GM19438 (cell line): ENCODE measurements around the gene MICAL2.

Experiments used
- ATAC-seq: cut with Tn5 transposase; IDR thresholded peaks from one replicate; pipeline ENCODE4 v1.9.1; 2021; ENCODE audit warnings: low read depth; ENCODE audit not compliant: unreplicated experiment

The MICAL2 gene, protein sequence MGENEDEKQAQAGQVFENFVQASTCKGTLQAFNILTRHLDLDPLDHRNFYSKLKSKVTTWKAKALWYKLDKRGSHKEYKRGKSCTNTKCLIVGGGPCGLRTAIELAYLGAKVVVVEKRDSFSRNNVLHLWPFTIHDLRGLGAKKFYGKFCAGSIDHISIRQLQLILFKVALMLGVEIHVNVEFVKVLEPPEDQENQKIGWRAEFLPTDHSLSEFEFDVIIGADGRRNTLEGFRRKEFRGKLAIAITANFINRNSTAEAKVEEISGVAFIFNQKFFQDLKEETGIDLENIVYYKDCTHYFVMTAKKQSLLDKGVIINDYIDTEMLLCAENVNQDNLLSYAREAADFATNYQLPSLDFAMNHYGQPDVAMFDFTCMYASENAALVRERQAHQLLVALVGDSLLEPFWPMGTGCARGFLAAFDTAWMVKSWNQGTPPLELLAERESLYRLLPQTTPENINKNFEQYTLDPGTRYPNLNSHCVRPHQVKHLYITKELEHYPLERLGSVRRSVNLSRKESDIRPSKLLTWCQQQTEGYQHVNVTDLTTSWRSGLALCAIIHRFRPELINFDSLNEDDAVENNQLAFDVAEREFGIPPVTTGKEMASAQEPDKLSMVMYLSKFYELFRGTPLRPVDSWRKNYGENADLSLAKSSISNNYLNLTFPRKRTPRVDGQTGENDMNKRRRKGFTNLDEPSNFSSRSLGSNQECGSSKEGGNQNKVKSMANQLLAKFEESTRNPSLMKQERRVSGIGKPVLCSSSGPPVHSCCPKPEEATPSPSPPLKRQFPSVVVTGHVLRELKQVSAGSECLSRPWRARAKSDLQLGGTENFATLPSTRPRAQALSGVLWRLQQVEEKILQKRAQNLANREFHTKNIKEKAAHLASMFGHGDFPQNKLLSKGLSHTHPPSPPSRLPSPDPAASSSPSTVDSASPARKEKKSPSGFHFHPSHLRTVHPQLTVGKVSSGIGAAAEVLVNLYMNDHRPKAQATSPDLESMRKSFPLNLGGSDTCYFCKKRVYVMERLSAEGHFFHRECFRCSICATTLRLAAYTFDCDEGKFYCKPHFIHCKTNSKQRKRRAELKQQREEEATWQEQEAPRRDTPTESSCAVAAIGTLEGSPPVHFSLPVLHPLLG

DNA sequence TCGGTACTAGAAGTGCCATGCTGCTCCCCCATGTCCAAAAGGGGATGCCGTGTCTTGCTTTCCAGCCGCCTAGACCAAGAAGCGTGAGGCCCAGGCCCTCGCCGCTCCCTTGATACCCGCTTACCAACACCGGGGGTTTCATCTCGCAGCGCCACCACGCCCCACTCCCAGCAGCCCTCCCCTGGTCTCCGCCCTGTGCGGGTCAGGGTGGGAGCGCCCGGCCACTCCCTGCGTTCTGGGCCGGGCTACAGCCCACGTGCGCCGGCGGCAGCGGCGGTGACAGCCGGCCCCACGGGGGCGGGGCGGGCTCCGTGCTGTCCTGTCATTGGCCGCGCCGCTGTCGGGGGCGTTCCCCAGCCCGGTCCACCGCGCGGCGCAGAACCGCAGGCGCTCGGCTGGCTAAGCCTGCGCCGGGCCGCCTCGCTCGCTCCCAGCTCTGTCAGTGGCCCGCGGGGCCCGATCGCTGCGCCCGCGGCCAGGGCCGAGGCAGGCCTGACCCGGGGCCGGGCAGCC lies at the start of gene MICAL2:
Gene MICAL2 (plus strand): TSS at position 390 of the 513 bp plus-strand sequence. CDS start 51,566 bp downstream, outside the sequence.
- peak; percentile 97 for ATAC-seq

DNA sequence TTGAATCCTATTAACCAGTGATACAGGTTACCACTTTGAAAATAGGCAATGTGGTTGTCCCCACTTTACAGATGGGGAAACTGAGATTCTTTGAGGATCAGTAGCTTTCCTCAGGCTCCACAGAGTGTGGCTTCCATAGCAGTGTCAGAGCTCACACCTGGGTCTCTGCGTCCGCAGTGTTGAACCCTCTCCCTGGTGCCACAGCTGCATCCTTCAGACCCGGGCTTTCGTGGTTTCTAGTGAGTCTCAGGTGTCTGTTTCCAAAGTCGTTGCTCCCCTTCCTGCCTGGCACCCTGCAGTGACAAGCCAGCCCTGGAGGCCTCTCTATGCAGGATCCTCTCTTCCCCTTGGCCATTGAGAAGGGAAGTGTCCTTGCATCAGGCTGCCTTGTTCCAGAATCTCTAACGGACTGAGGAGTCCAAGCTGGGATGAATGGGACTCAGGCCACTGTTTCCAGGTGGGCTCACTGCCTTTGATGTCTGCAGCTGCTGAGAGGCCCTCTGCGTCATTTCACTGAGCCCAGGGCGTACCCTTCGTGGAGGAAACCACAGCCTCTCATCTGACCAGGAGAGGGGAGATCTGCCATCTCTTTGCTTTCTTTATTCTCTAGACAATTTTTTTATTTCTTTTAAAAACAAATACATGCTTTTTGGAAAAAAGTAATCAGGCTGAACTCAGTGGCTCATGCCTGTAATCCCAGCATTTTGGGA lies 48.4 kb upstream of the MICAL2 start:
- no peak for ATAC-seq

DNA sequence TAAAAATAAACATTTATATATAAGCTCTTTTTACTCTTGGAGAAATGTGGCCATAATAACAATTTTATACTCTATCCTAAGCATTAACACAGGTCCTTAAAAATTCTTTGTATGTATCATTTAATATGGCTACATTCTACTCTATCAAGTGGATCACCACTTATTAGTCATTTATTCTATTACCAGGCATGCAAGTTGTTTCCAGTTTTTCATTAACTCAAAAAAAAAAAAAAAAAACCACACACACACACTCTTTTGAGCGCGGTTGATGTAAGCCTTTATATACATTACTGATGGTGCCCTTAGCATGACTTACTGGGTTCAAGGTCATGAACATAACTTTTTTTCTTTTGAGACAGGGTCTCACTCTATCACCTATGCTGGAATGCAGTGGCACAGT lies 47.1 kb upstream of the MICAL2 start:
- no peak for ATAC-seq

DNA sequence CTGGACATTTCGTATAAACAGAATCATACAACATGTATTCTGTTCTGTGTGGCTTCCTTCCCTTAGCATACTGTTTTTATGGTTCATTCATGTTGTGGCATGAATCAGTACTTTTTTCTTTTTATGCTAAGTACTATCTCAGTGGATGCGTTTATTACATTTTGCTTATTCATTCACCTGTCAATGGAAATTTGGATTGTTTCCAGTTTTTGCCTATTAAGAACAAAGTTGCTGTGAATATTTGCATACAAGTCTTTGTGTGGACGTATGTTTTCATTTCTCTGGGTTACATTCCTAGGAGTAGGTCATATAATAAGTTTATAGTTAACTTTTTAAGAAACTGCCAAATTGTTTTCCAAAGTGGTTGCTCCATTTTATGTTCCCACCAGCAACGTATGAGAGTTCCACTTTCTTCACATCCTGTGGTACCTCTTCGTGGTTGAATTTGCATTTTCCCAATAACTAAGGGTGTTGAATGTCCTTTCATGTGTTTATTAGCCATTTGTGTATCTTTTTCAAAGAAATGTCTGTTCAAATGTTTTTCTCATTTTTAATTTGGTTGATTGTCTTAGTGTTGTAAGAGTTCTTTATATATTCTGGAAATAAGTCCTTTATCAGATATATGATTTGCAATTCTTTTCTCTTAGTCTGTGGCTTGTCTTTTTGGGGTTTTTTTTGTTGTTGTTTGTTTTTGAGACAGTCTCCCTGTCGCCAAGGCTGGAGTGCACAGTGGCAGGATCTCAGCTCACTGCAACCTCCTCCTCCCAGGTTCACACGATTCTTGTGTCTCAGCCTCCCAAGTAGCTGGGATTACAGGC lies 46.0 kb upstream of the MICAL2 start:
- no peak for ATAC-seq

DNA sequence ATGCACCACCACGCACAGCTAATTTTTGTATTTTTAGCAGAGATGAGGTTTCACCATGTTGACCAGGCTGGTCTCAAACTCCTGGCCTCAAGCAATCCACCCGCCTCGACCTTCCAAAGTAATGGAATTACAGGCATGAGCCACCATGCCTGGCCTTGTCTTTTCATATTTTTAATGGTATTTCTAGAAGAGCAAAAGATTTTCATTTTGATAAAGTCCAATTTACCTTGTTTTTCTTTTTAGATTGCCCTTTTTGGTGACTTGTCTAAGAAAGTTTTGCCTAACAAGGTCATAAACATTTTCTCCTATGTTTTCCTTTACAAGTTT lies 45.5 kb upstream of the MICAL2 start:
- no peak for ATAC-seq

DNA sequence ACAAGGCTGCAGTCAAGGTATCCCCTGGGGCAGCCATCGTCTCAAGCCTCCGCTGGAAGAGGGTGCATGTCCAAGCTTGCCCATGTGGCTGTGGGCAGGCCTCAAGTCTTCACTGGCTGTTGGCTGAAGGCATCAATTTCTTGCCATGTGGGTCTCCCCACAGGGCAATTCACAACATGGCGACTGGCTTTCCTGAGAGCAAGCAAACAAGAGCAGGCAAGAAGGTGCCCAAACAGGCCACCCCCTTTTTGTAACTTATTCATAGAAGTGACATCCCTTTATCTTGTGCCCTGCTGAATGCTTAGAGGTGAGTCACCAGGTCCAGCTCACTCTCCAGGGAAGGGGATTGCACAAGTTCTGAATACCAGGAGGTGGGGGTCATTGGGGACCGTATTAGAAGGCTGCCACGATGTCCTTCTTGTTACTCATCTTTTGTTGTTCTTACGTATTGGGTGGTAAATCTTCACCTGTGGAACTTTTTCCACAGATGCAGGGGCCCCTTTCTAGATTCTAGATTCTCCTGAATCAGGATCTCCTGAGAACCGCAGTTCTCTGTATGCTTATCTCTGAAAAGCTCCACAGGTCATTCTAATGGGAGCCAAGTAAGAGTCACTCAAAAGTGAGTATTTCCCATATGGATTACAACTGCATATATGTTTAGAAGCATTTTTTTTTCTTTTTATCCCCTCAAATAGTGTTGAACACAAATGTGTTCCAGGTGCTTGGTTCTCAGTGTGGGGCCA lies 44.2 kb upstream of the MICAL2 start:
- no peak for ATAC-seq

DNA sequence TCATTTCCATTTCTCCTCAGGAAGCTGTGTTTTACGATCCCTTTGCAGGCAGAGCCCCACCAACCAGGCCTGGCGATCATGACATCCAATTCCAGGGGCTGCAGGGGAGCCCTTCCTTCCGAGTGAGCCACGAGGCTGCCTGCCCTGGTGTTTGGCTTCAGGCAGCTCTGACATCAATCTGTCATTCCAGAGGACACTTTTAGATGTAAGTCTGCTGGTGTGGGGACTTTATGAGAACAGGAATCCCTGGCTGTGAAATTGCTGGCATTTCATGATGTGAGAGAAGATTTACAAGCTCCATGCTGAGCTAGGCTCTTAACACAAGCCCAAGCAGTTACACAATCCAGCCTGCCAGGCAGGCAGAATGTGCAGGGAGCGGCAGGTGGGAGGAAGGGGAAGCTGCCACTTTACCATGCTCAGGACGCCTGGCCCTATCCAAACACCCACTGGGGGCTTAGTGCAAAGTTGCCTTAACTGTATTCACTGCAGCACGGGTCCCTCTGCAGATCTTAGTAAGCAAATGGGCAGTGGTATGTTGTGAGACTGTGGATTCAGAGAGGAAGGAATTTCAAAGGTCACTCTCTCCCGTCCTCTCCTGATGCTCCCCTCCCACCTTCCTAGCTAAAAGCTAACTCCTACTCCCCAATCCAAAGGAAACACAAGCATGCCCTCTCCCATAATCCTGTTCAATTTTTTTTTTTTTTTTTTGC lies 43.4 kb upstream of the MICAL2 start:
- no peak for ATAC-seq

DNA sequence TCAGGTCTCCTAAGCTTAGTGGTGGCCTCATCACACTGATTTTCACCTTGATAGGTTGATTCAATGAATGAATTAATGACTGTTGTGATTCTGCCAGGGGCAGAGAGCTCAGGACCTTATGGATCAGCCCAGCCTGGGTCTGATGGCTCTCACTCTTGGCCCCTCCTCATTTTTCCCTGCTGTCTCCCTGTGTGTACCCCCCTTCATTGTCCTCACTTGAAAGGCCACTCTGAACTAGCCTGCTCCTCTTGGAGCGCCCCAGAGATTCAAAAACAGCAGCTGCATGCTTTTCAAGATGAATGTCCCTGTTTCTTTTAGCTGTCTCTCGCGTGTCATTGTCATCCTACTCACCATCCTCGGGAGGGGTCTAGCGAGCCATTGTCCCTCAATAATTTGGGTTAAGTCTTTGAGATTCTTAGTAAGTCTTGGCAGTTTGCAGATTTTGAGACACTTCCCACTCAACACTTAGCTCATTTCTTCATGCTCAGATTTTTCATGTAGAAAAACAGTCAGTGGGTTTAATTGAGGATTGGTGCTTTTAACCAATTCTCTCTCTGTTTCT lies 42.5 kb upstream of the MICAL2 start:
- ATAC-seq = no peak

DNA sequence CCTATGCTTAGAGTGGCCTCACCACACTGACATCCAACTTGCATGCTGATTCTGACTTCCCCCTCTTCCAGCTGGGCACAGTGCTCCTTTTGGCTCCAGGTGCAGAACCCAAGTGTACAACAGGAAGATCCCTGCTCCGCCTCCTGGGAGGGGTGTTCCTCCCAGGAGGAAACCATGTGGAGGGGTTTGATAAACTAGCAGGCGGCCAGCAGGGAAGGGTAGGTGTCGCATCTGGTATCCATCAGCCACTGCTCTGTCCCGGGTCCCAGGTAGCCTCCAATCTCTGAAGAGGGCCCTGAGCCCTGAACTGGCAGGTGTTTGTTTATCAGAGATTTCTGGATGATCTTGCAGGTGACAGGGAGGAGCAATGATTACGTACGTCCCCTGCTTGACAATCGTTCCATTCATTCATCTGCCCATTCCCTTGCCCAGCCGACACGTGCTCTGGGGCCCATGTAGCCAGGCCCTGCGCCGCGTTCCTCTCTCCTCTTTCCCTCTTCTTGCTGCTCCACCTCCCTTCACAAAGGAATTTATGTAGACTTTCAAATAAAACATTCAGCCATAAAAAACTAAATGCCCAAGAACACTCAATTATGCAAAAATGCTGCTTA lies 41.2 kb upstream of the MICAL2 start:
- ATAC-seq = no peak

DNA sequence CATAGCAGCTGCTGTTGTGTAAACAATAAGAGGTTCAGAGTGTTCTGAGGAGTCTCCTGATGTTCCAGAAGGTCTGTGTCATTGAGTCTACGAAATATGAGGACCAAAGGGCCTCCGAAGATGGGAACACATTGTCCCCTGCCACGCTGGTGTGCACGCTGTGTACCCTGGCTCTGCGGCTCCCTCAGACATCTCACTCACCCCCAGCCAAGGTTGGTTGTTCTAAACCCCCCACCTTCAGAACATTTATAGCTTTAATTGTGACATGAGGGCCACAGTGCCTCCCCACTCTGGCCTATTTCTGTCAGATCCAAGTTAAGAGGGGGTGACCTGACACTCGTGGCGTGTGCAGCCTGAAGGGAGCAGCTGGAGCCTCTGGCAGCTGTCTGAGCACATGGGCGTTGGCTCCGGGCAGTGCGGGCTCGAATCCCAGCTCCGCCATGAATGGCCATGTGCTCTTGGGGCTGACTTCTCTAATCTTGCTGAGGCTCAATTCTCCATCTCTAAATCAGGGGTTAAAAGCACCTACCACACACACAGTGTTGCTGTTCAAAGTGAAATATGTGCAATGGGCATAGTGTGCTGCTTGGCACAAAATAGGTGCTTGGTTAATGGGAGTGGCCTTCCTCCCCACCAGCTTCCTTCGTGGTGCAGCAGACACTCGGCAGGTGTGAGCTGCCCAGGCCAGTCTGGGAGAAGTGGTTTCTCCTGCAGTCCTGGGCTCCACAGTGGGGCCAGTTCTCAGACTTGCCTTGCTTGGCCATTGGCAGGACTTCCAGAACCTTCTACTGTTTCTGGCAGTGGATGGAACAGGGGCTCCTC lies 39.7 kb upstream of the MICAL2 start:
- no peak for ATAC-seq

DNA sequence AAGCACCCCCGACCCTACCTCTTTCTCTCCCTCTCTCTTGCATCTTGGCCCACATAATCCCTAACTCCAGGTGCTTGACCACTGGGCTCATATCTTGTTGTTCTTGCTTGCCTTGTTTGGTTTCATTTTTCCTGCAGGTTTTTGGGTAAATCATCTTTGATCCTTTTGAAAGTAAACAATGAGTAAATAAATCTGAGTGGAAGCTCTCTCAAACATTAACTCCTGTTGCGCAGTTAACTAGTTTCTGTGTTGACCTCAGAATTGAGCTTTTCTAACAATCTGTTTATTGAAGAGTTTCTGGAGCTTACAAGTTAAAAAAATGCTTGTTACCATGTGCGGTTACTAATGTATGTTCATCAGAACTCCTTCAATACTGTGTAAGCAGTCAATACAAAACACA lies 38.8 kb upstream of the MICAL2 start:
- ATAC-seq = no peak

DNA sequence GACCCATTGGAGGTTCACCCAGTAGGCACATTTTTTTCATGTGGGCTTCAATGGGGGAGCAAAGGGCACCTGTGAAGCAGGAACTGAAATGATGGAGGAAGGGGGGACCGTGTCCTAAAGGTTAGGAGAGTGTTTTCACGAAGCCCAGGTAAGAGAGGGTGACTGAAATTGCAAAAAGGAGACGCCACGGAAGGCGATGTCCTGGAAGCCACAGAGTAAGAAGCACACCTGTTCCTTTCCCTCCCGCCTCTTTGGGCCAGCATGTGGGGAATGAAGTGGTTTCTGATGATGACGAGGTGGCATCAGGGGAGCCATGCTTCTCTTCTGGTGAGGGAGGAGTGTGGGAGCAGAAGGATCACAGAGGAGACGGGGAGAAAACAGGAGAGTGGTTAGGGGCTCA lies 37.0 kb upstream of the MICAL2 start:
- no peak for ATAC-seq

DNA sequence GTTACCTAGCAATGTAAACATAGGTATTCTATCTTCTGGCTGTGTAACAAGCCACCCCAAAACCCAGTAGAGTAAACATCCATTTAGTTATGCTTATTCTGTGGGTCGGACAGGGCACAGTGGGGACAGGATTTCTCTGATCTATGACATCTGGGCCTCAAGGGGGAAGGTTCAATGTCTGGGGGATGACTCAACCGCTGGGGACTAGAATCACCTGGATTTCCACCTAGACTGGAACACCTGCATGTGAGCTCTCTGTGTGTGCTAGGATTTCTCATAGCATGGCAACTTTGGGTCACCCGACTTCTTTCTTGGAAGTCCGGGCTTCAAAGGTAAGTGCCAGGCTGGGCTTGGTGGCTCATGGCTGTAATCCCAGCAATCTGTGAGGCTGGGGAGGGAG lies 36.5 kb upstream of the MICAL2 start:
- no peak for ATAC-seq

DNA sequence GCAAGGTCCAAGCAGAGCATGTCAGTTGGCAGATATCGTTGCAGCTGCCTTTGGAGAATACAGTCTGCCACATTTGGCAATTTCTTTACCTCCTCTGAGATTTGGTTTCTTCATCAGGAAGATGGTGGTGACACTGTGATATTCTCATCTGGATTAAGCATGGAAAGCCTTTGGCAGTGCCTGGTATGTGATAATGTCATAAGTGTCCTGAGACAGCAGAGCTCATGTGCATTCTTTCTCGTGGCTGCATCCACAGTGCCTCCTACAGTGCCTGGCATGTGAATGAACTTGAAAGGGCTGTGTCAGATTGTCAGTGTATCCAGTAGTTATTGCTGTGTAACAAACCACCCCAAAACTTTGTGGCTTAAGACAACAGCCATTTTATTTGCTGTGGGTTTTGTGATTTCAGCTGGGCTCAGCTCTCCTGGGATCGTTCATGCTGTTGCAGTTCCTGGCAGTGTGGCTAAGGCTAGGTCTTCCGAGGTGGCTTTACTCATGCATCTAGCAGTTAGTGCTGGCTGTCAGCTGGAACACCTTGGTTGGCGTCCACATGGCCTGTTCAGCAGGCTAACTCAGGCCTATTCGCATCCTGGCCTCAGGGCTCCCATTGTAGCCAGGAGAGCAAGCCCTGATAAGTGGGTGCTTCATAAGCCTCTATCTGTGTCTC lies 35.7 kb upstream of the MICAL2 start:
- ATAC-seq = no peak

DNA sequence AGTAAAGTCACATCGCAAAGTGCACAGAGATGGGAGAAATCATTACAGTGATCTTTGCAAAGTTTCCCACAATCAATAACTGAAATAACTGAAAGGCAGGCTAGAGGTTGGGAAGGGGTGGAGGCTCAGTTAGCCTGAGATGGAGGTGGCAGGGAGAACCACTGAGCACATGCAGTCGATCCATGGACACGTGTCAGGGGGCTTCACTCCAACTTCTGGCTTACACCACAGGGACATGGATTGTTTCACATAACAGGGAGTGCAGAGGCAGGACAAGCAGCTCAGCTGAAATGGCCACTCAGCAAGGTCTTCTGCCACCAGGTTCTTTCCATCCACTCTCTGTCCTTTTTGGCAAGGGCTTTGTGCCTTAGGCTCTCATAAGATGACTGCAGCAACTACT lies 35.1 kb upstream of the MICAL2 start:
- ATAC-seq = no peak
